Body of pancreas (tissue), 4 donors: ENCODE results near the gene SSR2. TPM values are rescaled to one million over a fixed set of nuclear protein-coding genes. Genes with fewer than 3 reads are reported as not detected.

Source experiments
- ATAC-seq: fragments of 150-250 bp; one replicate; pipeline ENCODE4 v1.9.1; 2016
- DNase-seq, 4 donors: peaks; one replicate each; pipeline ENCODE4 v3.0.0-alpha.2; 2019
- H3K27ac ChIP-seq, 4 donors: fragments of 200-600 bp; sonication (generic); 1 replicate in 3 of 4; 2 replicates in 1 of 4; pipeline versions ENCODE4 v1.5.1 to v1.6.1; 2016 to 2019; ENCODE audit warnings: mild to moderate bottlenecking in 1 of 4, mixed read lengths in 1 of 4, moderate library complexity in 1 of 4
- H3K27me3 ChIP-seq, 2 donors: fragments of 200-600 bp; sonication (generic); one replicate each; pipeline ENCODE4 v1.6.0; 2016; ENCODE audit warnings: mild to moderate bottlenecking in 1 of 2
- H3K36me3 ChIP-seq, 2 donors: fragments of 200-600 bp; sonication (generic); replicated peaks in 1 of 2; 2 replicates each; pipeline ENCODE4 v1.5.1; 2016; ENCODE audit warnings: low read depth in 2 of 2; ENCODE audit not compliant: insufficient read depth in 1 of 2
- H3K4me1 ChIP-seq: fragments of 200-600 bp; sonication (generic); one replicate; pipeline ENCODE4 v1.6.0; 2016
- H3K4me3 ChIP-seq, 2 donors: fragments of 200-600 bp; sonication (generic); 1 replicate in 1 of 2; 2 replicates in 1 of 2; pipeline ENCODE4 v1.5.1; 2016 to 2019
- H3K9me3 ChIP-seq, 3 donors: fragments of 200-600 bp; sonication (generic); 1 replicate in 2 of 3; 2 replicates in 1 of 3; pipeline ENCODE4 v1.5.1; 2016
- POLR2A ChIP-seq, 3 donors: fragments of 450-650 bp; IDR thresholded peaks; one replicate each; pipeline ENCODE4 v1.6.1; 2016; ENCODE audit warnings: antibody characterized with exemption in 3 of 3, mild to moderate bottlenecking in 2 of 3
- WGBS, 2 donors: methylation state at CpG; one replicate each; pipeline ENCODE4 v1.1.5; 2017; 5-methylcytosine and 5-hydroxymethylcytosine counted together
- intact Hi-C: fragments of 100-400 bp; cut with DNase I; formaldehyde crosslinking; loops from one replicate; pipeline ENCODE4 v1.15.1; 2023
- total RNA-seq, 2 donors: library from RNA; depleted of rRNA; stranded (reverse); fragments of >200 nt; gene quantifications; one replicate each; pipeline ENCODE4 v1.1.0, GENCODE V29; 2016
- TF ChIP-seq, protein P1 (sequence below), 7 experiments: fragments of 450-650 bp in 4 of 7; fragments of 200-600 bp in 3 of 7; sonication (generic) in 3 of 7; IDR thresholded peaks; one replicate each; pipeline ENCODE4 v1.5.1; 2016 to 2019; ENCODE audit warnings: antibody characterized with exemption in 7 of 7

Gene SSR2
- total RNA-seq, 2 donors from 2014 or later = 179 to 291 TPM

DNA sequence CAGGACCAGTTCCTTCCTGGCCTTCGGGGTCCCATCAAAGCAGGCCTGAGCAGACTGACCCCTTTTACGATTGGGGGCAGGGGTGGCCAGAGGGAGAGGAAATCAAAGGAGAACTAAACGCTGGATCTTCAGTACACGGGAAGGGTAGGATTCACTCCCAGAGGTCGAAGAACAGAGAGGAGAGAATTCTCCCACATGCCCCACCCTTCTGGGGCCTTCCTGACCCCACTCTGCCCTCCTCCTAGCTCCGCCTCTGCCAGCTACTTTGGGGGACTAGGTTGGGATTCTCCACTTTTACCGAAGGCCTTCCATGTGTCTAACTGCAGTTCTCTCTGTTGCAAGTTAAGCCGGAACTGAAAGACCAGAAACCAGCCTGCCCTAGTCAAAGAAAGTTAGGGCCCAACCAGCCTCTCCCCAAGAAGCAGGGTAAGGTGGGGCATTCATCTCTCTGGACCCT lies 41.8 kb downstream of the SSR2 start:
- intact Hi-C loops = no loop called here
- ATAC-seq = no peak
- no peak for DNase-seq
- H3K4me1 ChIP-seq = peaks cover 60% of the 10 kb centered on the region
- TF ChIP-seq, protein P1, sequence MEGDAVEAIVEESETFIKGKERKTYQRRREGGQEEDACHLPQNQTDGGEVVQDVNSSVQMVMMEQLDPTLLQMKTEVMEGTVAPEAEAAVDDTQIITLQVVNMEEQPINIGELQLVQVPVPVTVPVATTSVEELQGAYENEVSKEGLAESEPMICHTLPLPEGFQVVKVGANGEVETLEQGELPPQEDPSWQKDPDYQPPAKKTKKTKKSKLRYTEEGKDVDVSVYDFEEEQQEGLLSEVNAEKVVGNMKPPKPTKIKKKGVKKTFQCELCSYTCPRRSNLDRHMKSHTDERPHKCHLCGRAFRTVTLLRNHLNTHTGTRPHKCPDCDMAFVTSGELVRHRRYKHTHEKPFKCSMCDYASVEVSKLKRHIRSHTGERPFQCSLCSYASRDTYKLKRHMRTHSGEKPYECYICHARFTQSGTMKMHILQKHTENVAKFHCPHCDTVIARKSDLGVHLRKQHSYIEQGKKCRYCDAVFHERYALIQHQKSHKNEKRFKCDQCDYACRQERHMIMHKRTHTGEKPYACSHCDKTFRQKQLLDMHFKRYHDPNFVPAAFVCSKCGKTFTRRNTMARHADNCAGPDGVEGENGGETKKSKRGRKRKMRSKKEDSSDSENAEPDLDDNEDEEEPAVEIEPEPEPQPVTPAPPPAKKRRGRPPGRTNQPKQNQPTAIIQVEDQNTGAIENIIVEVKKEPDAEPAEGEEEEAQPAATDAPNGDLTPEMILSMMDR (IDR thresholded peaks at IDR 0.05) = no peak
- no peak for TF ChIP-seq POLR2A (IDR thresholded peaks at IDR 0.05)
- WGBS, 2 donors = 23 to 42% methylated on average over 8 of the region's 8 CpGs
- H3K27me3 ChIP-seq = no peaks in the 10 kb centered on the region
- peak overlapping the region; percentile 44 to 85 for H3K4me3 ChIP-seq
- H3K27ac ChIP-seq = peak overlapping the region; percentile 85 to 92 (median 86)
- no peaks in the 10 kb centered on the region for H3K36me3 ChIP-seq
- H3K9me3 ChIP-seq = no peaks in the 10 kb centered on the region

DNA sequence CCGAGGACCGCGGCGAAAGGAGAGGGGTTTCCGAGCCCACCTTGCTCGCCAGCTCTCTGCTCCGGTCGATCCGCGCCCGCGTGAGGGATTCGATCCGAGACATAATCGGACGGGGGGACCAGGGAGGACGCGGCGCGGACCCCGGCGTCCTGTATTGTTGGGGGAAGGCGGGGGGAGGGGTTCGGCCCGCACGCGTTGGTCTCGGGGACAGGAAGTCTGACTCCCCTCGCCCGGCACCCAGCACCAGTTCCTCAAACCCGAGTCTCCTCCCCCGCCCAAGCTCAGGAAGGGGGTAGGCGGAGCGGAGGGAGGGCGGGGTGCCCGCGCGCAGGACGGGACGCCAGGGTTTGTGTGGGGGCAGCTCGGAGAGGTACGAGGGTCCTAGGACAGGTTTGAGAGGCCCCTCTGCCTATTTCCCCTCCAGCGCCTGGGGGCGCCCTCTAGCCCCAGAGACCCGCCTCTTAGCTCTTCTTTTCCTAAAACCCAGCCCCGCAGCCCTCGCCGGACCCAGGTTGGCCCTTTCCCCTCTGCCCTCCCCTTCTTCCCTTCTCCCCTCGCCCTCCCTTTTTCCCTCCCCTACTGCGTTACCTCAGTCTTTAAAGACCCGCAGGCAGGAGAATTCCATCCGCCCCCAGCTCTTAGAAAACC lies 42.3 kb downstream of the SSR2 start, which contains the start of gene ARHGEF2:
Gene ARHGEF2 (minus strand): TSS at position 223 of the 648 bp plus-strand sequence. CDS start 120 bp downstream, at position 103.
- Histone ChIP-seq H3K36me3 (no peaks in the 10 kb centered on the region), H3K27ac (peak within 1 kb of the TSS; percentile 85 to 92 (median 86)), H3K4me1 (peaks cover 61% of the 10 kb centered on the region), H3K4me3 (peak within 1 kb of the TSS; percentile 44 to 85), H3K9me3 (no peaks in the 10 kb centered on the region), H3K27me3 (no peaks in the 10 kb centered on the region)
- intact Hi-C loops = no loop called here
- TF ChIP-seq, protein P1 (IDR thresholded peaks at IDR 0.05) = peak in 3 of 7 experiments; percentile 9 to 22 (median 13)
- peak; percentile 4 to 65 (median 41) for TF ChIP-seq POLR2A (IDR thresholded peaks at IDR 0.05)
- DNase-seq (peak; percentile 55 to 78 (median 70)), ATAC-seq (peak; percentile 57)
- WGBS, 2 donors = 1 to 5% methylated on average over 12 to 52 of the region's 52 CpGs

DNA sequence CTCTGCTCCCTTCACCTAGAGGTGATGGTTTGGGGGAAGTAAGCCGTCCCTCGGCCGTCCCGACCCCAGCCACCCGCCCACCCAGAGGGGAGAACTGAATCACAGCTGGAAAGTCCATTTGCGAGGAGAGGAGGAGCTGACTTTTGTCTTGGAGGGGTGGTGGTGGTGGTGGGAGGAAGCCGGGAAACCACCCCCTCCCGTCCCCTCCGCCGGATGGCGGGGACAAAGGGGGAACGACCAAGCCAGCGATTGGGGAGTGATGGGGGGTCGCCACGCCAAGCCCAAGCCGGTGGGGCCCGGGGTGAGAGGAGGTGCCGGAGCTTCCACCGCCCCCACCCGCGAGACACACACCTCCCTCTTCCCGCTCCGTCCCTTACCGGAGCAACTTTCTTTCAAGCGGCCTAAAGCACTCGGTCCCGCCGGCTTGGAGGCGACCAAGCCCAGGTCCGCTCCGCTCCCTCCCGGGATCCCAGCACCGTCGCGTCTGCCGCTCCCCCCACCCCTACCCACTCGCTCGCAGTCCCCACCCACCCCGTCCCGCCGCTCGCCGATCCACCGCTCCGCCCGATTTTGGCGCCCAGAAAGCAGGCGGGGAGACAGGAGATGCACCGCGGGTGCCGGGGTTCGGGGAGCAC lies 42.9 kb downstream of the SSR2 start:
- WGBS, 2 donors = 2 to 13% methylated on average over 16 to 51 of the region's 52 CpGs
- ATAC-seq (peak; percentile 55), DNase-seq (peak in 3 of 4 donors; percentile 26 to 43 (median 34))
- Histone ChIP-seq H3K4me3 (peak overlapping the region; percentile 44 to 85), H3K9me3 (no peaks in the 10 kb centered on the region), H3K27me3 (no peaks in the 10 kb centered on the region), H3K36me3 (no peaks in the 10 kb centered on the region), H3K4me1 (peaks cover 61% of the 10 kb centered on the region), H3K27ac (peak overlapping the region; percentile 85 to 92 (median 86))
- intact Hi-C loops = no loop called here
- TF ChIP-seq POLR2A (IDR thresholded peaks at IDR 0.05) = no peak
- TF ChIP-seq, protein P1 (IDR thresholded peaks at IDR 0.05) = no peak

DNA sequence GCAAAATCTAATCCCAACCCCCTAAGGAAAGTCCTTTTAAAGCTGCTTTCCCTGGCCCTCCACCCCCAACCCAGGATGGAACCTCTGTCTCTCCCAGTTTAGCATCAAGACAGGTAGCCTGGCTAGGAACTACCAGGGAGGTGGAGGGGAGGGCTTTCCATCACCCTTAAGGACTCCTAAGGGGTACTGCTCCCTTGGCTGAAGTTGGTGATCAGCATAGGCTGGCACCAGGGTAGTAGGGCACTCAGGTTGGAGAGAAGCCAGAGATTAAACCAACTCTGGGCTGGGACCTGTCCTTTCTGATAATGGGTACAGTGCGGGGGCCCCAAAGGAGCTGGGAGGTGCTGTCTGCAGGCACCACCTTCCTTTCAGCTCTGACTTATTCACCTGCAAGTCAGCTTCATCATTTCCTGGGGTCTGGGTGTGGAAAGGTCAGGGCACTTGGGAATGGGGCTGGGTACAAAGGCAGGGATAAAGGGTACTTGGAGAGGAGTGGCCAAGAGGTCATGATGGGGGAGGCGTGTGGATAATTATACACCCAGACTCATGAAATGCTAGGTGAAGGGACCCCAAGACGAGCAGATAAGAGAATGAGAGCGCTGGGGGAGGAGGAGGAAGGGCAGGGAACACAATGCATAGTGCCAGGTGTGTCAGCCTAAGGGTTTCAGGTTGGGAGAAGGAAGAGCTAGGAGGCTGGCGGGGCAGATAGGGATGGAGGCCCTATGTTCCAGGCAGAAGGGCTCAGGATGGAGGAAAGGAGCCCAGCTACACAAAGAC lies 43.6 kb downstream of the SSR2 start:
- Histone ChIP-seq H3K9me3 (no peaks in the 10 kb centered on the region), H3K27ac (peak overlapping the region; percentile 85 to 92 (median 86)), H3K4me3 (peak overlapping the region; percentile 44 to 85), H3K36me3 (no peaks in the 10 kb centered on the region), H3K27me3 (no peaks in the 10 kb centered on the region), H3K4me1 (peaks cover 63% of the 10 kb centered on the region)
- 40 to 44% methylated on average over 5 of the region's 5 CpGs for WGBS, 2 donors
- TF ChIP-seq POLR2A (IDR thresholded peaks at IDR 0.05) = no peak
- TF ChIP-seq, protein P1 (IDR thresholded peaks at IDR 0.05) = no peak
- ATAC-seq (no peak), DNase-seq (peak in 1 of 4 donors; percentile 7)
- intact Hi-C loops = no loop called here
